ENCODE measurements around the gene DDT.

DNA sequence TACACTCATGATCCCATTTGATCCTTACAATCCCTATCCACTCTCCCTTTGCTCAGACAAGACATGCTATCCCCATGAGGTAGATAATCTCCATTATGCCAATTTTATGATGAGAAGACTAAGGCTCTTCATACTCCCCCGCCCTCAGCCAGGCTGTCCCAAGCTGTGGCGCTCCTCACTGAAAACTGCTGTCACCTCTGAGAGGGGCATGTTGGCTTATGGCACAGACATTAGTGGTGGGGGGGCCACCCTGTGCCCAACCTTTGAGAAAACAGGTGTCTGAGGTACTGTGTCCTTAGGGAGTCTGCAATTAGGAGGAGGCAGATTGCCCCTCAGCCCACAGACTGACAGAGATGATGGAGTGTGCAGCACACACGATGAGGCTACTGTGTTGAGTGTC, 5.2 kb downstream of the DDT start:
- TF ChIP-seq EP300 (IDR thresholded peaks at IDR 0.05), result no peak
- TF ChIP-seq POLR2AphosphoS5 (IDR thresholded peaks at IDR 0.05), result no peak
- TF ChIP-seq, protein P1, sequence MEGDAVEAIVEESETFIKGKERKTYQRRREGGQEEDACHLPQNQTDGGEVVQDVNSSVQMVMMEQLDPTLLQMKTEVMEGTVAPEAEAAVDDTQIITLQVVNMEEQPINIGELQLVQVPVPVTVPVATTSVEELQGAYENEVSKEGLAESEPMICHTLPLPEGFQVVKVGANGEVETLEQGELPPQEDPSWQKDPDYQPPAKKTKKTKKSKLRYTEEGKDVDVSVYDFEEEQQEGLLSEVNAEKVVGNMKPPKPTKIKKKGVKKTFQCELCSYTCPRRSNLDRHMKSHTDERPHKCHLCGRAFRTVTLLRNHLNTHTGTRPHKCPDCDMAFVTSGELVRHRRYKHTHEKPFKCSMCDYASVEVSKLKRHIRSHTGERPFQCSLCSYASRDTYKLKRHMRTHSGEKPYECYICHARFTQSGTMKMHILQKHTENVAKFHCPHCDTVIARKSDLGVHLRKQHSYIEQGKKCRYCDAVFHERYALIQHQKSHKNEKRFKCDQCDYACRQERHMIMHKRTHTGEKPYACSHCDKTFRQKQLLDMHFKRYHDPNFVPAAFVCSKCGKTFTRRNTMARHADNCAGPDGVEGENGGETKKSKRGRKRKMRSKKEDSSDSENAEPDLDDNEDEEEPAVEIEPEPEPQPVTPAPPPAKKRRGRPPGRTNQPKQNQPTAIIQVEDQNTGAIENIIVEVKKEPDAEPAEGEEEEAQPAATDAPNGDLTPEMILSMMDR (IDR thresholded peaks at IDR 0.05), result no peak
- TF ChIP-seq POLR2A (IDR thresholded peaks at IDR 0.05), result no peak
